Coronary artery (tissue), 2 donors: ENCODE measurements around the gene PFKFB4.
"Not testable (repeated sequence)": the region's sequence is repeated elsewhere in the genome, so short reads cannot be mapped to it uniquely, and the experiment has no call there.

Experiments used
- DNase-seq: peaks from one replicate; pipeline ENCODE4 v3.0.0-alpha.2; 2017; ENCODE audit warnings: low spot score
- H3K27ac ChIP-seq, 2 donors: fragments of 200-600 bp; sonication (generic); one replicate each; pipeline ENCODE4 v1.5.1; 2016 to 2019
- H3K4me3 ChIP-seq: fragments of 200-600 bp; sonication (generic); 2 replicates; pipeline ENCODE4 v1.5.1; 2016; ENCODE audit warnings: mild to moderate bottlenecking, moderate library complexity
- CTCF ChIP-seq: fragments of 200-600 bp; sonication (generic); IDR thresholded peaks from one replicate; pipeline ENCODE4 v1.5.1; 2019; ENCODE audit warnings: antibody characterized with exemption

PFKFB4 gene

GRCh38 chr3:48543271-48543866, 13.2 kb downstream of the PFKFB4 start:
- no peak for TF ChIP-seq CTCF
- H3K4me3 ChIP-seq = no peak overlapping the region
- no peak for DNase-seq
- no peak overlapping the region for H3K27ac ChIP-seq

GRCh38 chr3:48538451-48538850, 18.2 kb downstream of the PFKFB4 start:
- Histone ChIP-seq H3K4me3 (no peak overlapping the region), H3K27ac (no peak overlapping the region)
- DNase-seq = no peak
- TF ChIP-seq CTCF = no peak

- TF ChIP-seq CTCF = no peak
- Histone ChIP-seq H3K4me3 (no peak overlapping the region), H3K27ac (no peak overlapping the region)
- DNase-seq = no peak
These were observed 19.8 kb downstream of the PFKFB4 start for GRCh38 chr3:48536785-48537184.

GRCh38 chr3:48536116-48536515, 20.5 kb downstream of the PFKFB4 start:
- H3K27ac ChIP-seq = no peak overlapping the region
- TF ChIP-seq CTCF = no peak
- no peak for DNase-seq
- H3K4me3 ChIP-seq = no peak overlapping the region

GRCh38 chr3:48535578-48535977, 21.0 kb downstream of the PFKFB4 start:
- DNase-seq = no peak
- H3K4me3 ChIP-seq = no peak overlapping the region
- no peak for TF ChIP-seq CTCF
- no peak overlapping the region for H3K27ac ChIP-seq

- H3K27ac ChIP-seq = no peak overlapping the region
- no peak for TF ChIP-seq CTCF
- no peak overlapping the region for H3K4me3 ChIP-seq
- DNase-seq = no peak
These were observed 23.6 kb downstream of the PFKFB4 start for GRCh38 chr3:48532977-48533337.

GRCh38 chr3:48532271-48532976, 24.2 kb downstream of the PFKFB4 start:
- Histone ChIP-seq H3K27ac (no peak overlapping the region), H3K4me3 (no peak overlapping the region)
- TF ChIP-seq CTCF = no peak
- DNase-seq = no peak

- DNase-seq, H3K4me3 ChIP-seq, H3K27ac ChIP-seq: not testable (repeated sequence)
These were observed 25.9 kb downstream of the PFKFB4 start for GRCh38 chr3:48530701-48531100.
